K562 treated with DMSO at 1 percent for 12 hours (cell line): ENCODE data around the gene ANKRD29. TPM values are rescaled to one million over a fixed set of nuclear protein-coding genes. Genes with fewer than 3 reads are reported as not detected.

Source experiments
- total RNA-seq: library from RNA; unstranded; fragments of 300-600 nt; gene quantifications from 2 replicates; pipeline ENCODE4 v1.2.3, GENCODE V29; 2022; ENCODE audit not compliant: insufficient read depth

Gene ANKRD29, protein sequence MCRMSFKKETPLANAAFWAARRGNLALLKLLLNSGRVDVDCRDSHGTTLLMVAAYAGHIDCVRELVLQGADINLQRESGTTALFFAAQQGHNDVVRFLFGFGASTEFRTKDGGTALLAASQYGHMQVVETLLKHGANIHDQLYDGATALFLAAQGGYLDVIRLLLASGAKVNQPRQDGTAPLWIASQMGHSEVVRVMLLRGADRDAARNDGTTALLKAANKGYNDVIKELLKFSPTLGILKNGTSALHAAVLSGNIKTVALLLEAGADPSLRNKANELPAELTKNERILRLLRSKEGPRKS
- 0.70 TPM in 1 of 2 replicates, not detected in the other for total RNA-seq

DNA sequence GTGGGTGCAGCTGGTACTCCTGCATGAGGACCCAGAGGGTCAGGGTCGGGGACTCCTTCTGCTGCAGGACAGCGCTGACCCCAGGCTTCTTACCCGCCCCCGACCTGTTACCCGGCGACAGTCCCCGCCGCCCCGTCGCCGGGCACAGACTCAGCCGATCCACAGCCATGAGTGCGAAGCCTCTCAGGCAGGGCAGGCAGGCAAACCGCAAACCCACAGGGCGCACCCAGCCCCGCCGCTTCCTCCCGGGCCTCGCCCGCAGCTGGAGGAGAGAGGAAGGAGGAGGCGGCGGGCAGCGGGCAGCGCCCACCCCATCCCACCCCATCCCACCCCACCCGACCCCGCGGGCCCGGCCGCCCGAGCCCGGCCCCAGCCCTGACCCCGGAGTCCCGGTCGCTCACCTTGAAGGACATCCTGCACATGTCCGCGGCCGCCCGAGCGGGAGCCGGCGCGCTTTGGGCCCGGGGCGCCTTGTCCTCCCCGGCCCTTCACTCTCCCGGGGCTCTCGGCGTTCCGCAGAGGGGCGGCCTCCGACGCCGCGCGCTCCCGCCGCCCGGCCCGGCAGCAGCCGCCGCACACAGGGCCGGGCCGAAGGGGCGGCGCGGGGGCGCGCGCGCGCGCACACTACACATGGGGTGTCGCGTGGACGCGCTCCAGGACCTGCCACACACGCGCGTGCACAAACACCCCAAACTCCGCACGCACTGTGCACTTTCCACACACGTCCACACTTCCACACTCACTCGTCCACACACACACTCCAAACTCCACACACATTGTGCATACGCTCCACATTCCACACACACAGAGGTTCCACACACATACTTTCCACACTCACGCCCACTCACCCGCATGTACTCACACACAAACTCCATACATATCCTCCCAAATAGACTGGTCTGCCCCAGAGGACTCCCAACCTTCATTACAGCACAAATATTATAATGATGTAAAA, at the start of gene ANKRD29:
Gene ANKRD29, minus strand, starts transcription at position 603 of the 955 bp plus-strand sequence. Its CDS starts 181 bp downstream, at position 422.

DNA sequence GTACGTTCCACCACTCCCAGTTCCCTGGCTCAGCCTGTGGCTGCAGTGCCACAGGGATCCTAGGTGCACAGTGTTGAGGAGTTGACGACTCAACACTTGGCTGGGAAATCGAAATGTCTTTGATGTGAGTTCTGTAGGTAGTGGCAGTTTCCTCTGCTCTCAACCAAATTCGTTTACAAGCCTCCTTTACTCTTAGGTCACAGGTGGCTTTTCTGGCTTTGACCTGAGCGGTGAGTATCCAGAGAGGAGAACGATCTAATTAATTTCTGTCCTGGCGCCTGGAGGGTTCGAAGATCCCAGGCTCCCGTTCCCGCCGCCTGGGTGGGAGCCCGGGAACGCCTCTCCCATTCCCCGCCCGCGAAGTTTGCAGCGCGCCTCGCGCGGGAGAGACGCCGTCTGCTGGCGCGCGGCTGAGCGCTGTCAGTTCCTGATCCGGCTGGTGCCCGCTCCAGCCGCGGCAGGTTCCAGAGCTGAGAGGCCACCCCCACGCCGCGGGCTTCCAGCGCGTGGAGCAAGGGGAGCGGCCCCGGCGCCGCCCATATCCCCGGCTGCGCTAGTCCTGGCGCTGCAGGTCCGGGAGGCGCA, 26.4 kb upstream of the ANKRD29 start, which contains the start of gene LAMA3:
Gene LAMA3, plus strand, starts transcription at position 423 of the 585 bp plus-strand sequence. CDS start 231 bp downstream, outside the sequence.

DNA sequence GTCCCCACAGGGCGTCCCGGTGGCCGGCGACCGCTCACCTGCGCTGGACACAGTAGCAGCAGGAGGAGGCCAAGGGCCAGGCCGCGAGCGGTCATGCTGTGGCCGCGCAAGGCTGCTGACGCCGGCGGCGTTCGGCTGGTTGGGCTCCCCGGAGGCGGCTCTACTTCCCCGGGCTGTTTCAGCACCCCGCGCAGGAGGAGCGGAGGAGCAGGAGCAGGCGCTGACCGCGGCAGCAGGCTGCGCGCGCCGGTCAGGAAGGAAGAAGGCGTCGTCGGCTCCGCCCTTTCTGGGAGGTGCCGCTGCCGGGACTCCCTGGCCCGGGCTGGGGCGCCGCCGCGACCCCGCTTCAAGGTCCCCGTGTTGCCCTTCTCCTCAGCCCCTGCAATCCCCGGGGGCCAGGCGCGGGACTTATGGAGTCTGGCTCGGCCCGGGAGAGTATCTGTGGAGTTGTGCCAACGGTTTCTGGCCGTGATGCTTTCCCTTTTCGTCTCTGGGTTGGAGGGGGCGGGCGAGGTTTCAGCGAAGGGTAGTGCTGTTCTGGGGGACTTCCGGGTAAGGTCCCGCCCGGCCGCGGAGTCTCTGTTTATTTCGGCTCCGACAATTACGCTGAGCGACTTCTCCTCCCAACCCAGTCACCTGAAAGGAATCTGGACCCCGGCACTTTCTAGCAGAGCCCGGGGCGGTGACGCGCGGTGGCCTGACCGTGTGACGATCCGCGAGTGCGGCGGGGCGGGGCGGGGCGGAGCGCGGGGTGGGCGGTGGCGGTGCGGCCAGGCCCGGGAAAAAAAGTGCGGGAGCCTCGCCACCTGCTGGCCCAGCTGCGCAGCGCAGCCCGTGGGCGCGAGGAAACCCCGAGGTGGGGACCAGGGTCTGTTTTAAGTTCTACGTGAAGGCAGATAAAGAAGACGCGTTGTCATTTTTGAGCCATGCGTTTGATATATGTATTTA, 76.2 kb downstream of the ANKRD29 start, which contains the start of gene NPC1:
Gene NPC1, minus strand, starts transcription at position 258 of the 948 bp plus-strand sequence. Its CDS starts 163 bp downstream, at position 95.

Other genes starting within 250 kb of the ANKRD29 start
- gene RIOK3, start 209.6 kb downstream of the ANKRD29 start, total RNA-seq: 36.9 and 67.0 TPM in 2 replicates
- gene RMC1, start 159.4 kb downstream of the ANKRD29 start, total RNA-seq: 38.7 and 65.5 TPM in 2 replicates
- 21.7 and 66.5 TPM in 2 replicates for gene NPC1, start 76.4 kb downstream of the ANKRD29 start, total RNA-seq
- gene LAMA3, start 26.5 kb upstream of the ANKRD29 start, total RNA-seq: 0.15 TPM in 1 of 2 replicates, not detected in the other